HEK293 (cell line): ENCODE measurements around the gene UMAD1.

Experiments
- CTCF ChIA-PET: fragments of 350-600 bp; formaldehyde crosslinking; extraction: SDS; loops from one replicate; lab custom pipeline; 2021; ENCODE audit warnings: antibody characterized with exemption; lab: Yijun Ruan, JAX
- POLR2A ChIA-PET: fragments of 300-600 bp; formaldehyde crosslinking; extraction: SDS; loops from one replicate; lab custom pipeline; 2020; ENCODE audit warnings: antibody characterized with exemption, inconsistent platforms; lab: Yijun Ruan, JAX
- H3K27ac ChIP-seq: fragments of 200-500 bp; sonication (Bioruptor generic); 2 replicates; pipeline ENCODE4 v1.5.1; 2014; ENCODE audit warnings: low read depth, low read length, control low read depth, inconsistent platforms; ENCODE audit errors: extremely low read depth
- H3K36me3 ChIP-seq, 2 experiments: fragments of 200-500 bp in 1 of 2; sonication (Bioruptor generic) in 1 of 2; 1 replicate in 1 of 2; 2 replicates in 1 of 2; pipeline ENCODE4 v1.5.1; 2014 to 2017; ENCODE audit warnings: inconsistent platforms in 2 of 2, low read length in 2 of 2; ENCODE audit not compliant: control insufficient read depth in 2 of 2, insufficient read depth in 1 of 2
- H3K4me1 ChIP-seq: fragments of 200-500 bp; sonication (Bioruptor generic); 2 replicates; pipeline ENCODE4 v1.5.1; 2014; ENCODE audit warnings: mild to moderate bottlenecking, low read length, inconsistent platforms; ENCODE audit not compliant: control insufficient read depth, insufficient read depth
- H3K4me3 ChIP-seq: 2 replicates; pipeline ENCODE4 v1.5.1; 2011; ENCODE audit warnings: low read depth, mild to moderate bottlenecking, control low read depth, low read length, moderate library complexity
- H3K9me3 ChIP-seq: fragments of 200-500 bp; sonication (Bioruptor generic); 2 replicates; pipeline ENCODE4 v1.5.1; 2014; ENCODE audit warnings: low read depth, low read length, inconsistent platforms; ENCODE audit not compliant: control insufficient read depth, insufficient read depth
- PRDM1 ChIP-seq: fragments of 450-650 bp; formaldehyde crosslinking; IDR thresholded peaks from 2 replicates; pipeline ENCODE4; 2016; ENCODE audit warnings: missing biosample characterization, missing genetic modification characterization
- YY1 ChIP-seq: fragments of 450-650 bp; formaldehyde crosslinking; IDR thresholded peaks from 2 replicates; pipeline ENCODE4 v1.5.1; 2018; ENCODE audit warnings: missing biosample characterization, missing genetic modification characterization
- ZBTB20 ChIP-seq: fragments of 450-650 bp; formaldehyde crosslinking; IDR thresholded peaks from 2 replicates; pipeline ENCODE4 v1.5.1; 2016; ENCODE audit warnings: missing biosample characterization, missing genetic modification characterization
- ZNF221 ChIP-seq: fragments of 450-650 bp; formaldehyde crosslinking; IDR thresholded peaks from 2 replicates; pipeline ENCODE4 v1.5.1; 2017; ENCODE audit warnings: missing biosample characterization, missing genetic modification characterization, borderline replicate concordance
- ZNF423 ChIP-seq: fragments of 450-650 bp; formaldehyde crosslinking; IDR thresholded peaks from 2 replicates; pipeline ENCODE4 v1.5.1; 2016; ENCODE audit warnings: missing biosample characterization, missing genetic modification characterization
- ZNF791 ChIP-seq: fragments of 450-650 bp; formaldehyde crosslinking; IDR thresholded peaks from 2 replicates; pipeline ENCODE4 v1.5.1; 2016; ENCODE audit warnings: missing biosample characterization, missing genetic modification characterization
- TF ChIP-seq, protein P1 (sequence below): fragments of 450-650 bp; formaldehyde crosslinking; IDR thresholded peaks from 2 replicates; pipeline ENCODE4 v1.5.1; 2017; ENCODE audit warnings: missing biosample characterization, missing genetic modification characterization
- TF ChIP-seq, protein P2 (sequence below): fragments of 450-650 bp; formaldehyde crosslinking; IDR thresholded peaks from 2 replicates; pipeline ENCODE4 v1.5.1; 2016; ENCODE audit warnings: missing biosample characterization, missing genetic modification characterization
- TF ChIP-seq, protein P3 (sequence below): fragments of 450-650 bp; formaldehyde crosslinking; IDR thresholded peaks from 2 replicates; pipeline ENCODE4 v1.5.1; 2016; ENCODE audit warnings: missing biosample characterization, missing genetic modification characterization

UMAD1 gene

DNA sequence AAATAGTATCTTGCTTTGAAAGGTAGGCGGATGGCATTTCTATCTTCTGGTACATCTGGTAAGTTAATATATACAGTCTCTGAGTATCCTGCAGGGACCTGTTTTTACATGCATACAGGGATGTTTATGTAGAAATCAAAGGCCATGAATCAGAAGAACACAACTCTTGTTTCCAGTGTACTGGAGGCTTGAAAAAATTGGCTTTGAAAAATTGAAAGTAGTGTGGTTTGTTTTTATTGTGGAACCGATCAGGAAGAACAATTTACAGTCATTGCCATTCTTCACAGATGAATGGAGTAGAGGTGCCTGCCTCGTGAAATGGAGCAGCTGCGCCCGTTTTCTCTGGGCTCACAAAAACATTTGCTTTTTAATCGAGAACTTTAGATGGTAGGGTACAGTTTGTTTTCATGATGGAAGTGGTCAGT, 131.9 kb downstream of the UMAD1 start:
- H3K27ac ChIP-seq: no peak overlapping the region
- TF ChIP-seq, protein P1, sequence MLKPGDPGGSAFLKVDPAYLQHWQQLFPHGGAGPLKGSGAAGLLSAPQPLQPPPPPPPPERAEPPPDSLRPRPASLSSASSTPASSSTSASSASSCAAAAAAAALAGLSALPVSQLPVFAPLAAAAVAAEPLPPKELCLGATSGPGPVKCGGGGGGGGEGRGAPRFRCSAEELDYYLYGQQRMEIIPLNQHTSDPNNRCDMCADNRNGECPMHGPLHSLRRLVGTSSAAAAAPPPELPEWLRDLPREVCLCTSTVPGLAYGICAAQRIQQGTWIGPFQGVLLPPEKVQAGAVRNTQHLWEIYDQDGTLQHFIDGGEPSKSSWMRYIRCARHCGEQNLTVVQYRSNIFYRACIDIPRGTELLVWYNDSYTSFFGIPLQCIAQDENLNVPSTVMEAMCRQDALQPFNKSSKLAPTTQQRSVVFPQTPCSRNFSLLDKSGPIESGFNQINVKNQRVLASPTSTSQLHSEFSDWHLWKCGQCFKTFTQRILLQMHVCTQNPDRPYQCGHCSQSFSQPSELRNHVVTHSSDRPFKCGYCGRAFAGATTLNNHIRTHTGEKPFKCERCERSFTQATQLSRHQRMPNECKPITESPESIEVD (tag by site-specific recombination): peak; percentile 79
- peak; percentile 58; the same call in 1 of the 2 replicates for TF ChIP-seq PRDM1 (tag by site-specific recombination)
- no peak for TF ChIP-seq ZNF423 (tag by site-specific recombination)
- TF ChIP-seq, all 188 proteins: peak for 2
- POLR2A ChIA-PET: no interaction called here

DNA sequence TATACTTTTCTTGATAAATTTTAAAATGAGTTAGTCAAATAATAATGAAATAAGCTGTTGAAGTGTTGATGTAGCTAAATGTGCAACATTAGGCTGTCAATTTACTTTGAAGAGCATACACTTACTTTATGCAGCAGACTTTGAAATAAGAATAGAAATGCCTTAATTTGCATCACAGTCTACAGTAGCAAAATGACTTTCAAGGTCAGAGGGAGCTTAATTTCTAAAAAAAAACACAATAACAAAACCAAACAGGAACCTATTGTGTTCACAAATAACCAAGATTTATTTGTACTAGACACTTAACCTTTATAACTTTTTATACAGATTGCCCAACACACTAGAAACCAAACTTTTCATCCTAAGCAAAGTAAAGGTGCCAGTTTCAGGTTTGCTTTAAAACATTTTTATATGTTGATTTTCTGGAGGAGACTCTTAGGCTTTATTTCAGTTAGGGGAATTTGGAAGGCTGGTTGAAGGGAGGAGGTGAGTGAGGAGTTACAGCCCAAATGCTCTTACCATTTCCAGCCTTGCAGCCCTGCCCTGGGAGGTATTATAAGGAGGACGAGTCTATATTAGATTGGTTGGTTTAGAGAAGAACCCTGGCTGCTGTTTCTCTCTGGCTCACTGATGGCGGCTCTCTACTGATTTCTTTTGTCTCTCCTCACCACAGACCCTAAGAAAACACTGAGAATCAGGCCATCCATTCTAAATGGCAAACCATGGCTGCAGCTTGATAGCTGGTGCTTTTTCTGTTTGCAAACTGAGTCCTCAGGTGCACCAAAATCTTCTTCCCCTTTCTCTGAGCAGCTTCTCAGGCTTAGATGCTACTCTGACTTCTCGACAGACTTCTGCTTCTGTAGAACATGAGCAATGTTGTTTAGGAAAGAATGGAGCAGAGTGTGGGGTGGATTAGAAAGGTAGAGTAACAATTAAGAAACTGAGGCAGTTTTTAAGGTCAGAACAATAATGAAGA, 133.1 kb downstream of the UMAD1 start:
- no peak overlapping the region for H3K4me3 ChIP-seq
- H3K9me3 ChIP-seq: no peaks in the 10 kb centered on the region
- TF ChIP-seq ZBTB20 (tag by site-specific recombination): peak; percentile 32; the same call in 1 of the 2 replicates
- no peak for TF ChIP-seq ZNF791 (tag by site-specific recombination)
- POLR2A ChIA-PET: no interaction called here
- H3K4me1 ChIP-seq: peaks cover 5% of the 10 kb centered on the region; the same call in 1 of the 2 replicates
- CTCF ChIA-PET: interaction anchor here (0.9 to 1.1 kb wide), 2 partner anchors 92 to 262 kb away, joined by 3 to 4 read pairs; no protein-coding TSS in a partner anchor
- no peaks in the 10 kb centered on the region for H3K36me3 ChIP-seq
- H3K27ac ChIP-seq: no peak overlapping the region

More for the DNA sequence above, 131.9 kb downstream of the UMAD1 start:
- peaks cover 5% of the 10 kb centered on the region; the same call in 1 of the 2 replicates for H3K4me1 ChIP-seq
- no peak overlapping the region for H3K4me3 ChIP-seq
- CTCF ChIA-PET: interaction anchor here (0.7 to 1.1 kb wide), 3 partner anchors 19 to 523 kb away, joined by 3 to 4 read pairs (median 4); no protein-coding TSS in a partner anchor
- H3K9me3 ChIP-seq: no peaks in the 10 kb centered on the region
- H3K36me3 ChIP-seq: no peaks in the 10 kb centered on the region

DNA sequence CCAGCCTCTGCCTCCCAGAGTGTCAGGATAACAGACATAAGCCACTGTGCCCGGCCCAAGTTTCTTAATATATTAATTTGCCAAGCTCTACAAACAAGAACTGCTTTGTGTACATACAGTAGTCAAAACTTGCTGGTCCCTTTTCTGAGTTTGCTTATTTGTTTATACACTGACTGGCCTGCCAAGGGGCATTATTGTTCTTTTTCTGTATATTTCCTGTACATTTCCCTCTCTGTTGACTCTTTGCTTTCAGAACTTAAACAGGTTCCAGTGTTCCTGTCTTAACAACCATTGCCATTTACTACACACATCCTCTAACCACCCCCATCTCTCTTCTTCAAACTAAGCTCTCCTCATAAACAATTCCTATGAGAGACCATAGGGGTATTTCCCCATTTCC, 139.3 kb downstream of the UMAD1 start:
- Histone ChIP-seq H3K36me3 (no peaks in the 10 kb centered on the region; a peak in 1 of 3 replicates), H3K4me1 (no peaks in the 10 kb centered on the region), H3K27ac (no peak overlapping the region), H3K9me3 (no peaks in the 10 kb centered on the region), H3K4me3 (no peak overlapping the region)
- ChIA-PET CTCF (interaction anchor here (0.6 kb wide), 1 partner anchor 230 kb away, joined by 3 read pairs; no protein-coding TSS in a partner anchor), POLR2A (no interaction called here)
- TF ChIP-seq ZNF221 (tag by site-specific recombination): no peak
- TF ChIP-seq, protein P2, sequence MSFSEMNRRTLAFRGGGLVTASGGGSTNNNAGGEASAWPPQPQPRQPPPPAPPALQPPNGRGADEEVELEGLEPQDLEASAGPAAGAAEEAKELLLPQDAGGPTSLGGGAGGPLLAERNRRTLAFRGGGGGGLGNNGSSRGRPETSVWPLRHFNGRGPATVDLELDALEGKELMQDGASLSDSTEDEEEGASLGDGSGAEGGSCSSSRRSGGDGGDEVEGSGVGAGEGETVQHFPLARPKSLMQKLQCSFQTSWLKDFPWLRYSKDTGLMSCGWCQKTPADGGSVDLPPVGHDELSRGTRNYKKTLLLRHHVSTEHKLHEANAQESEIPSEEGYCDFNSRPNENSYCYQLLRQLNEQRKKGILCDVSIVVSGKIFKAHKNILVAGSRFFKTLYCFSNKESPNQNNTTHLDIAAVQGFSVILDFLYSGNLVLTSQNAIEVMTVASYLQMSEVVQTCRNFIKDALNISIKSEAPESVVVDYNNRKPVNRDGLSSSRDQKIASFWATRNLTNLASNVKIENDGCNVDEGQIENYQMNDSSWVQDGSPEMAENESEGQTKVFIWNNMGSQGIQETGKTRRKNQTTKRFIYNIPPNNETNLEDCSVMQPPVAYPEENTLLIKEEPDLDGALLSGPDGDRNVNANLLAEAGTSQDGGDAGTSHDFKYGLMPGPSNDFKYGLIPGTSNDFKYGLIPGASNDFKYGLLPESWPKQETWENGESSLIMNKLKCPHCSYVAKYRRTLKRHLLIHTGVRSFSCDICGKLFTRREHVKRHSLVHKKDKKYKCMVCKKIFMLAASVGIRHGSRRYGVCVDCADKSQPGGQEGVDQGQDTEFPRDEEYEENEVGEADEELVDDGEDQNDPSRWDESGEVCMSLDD (tag by site-specific recombination): no peak
- TF ChIP-seq, protein P3, sequence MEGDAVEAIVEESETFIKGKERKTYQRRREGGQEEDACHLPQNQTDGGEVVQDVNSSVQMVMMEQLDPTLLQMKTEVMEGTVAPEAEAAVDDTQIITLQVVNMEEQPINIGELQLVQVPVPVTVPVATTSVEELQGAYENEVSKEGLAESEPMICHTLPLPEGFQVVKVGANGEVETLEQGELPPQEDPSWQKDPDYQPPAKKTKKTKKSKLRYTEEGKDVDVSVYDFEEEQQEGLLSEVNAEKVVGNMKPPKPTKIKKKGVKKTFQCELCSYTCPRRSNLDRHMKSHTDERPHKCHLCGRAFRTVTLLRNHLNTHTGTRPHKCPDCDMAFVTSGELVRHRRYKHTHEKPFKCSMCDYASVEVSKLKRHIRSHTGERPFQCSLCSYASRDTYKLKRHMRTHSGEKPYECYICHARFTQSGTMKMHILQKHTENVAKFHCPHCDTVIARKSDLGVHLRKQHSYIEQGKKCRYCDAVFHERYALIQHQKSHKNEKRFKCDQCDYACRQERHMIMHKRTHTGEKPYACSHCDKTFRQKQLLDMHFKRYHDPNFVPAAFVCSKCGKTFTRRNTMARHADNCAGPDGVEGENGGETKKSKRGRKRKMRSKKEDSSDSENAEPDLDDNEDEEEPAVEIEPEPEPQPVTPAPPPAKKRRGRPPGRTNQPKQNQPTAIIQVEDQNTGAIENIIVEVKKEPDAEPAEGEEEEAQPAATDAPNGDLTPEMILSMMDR (tag by site-specific recombination): no peak
- no peak for TF ChIP-seq YY1 (tag by site-specific recombination)
